Tibial nerve (tissue), 4 donors: ENCODE data around the gene DMKN.

Experiments used
- EP300 ChIP-seq, 2 donors: sonication (generic); formaldehyde crosslinking; IDR thresholded peaks; one replicate each; pipeline ENCODE4 v1.6.1; 2017; ENCODE audit warnings: antibody characterized with exemption in 2 of 2, mild to moderate bottlenecking in 1 of 2
- TF ChIP-seq, protein P1 (sequence below), 5 experiments: fragments of 200-600 bp in 3 of 5; fragments of 450-650 bp in 2 of 5; sonication (generic) in 3 of 5; IDR thresholded peaks; one replicate each; pipeline ENCODE4 v1.5.1; 2016 to 2019; ENCODE audit warnings: antibody characterized with exemption in 5 of 5, mild to moderate bottlenecking in 3 of 5, moderate library complexity in 2 of 5

GRCh38 chr19:35458731-35459391 is 54.6 kb downstream of the DMKN start:
- TF ChIP-seq, protein P1, sequence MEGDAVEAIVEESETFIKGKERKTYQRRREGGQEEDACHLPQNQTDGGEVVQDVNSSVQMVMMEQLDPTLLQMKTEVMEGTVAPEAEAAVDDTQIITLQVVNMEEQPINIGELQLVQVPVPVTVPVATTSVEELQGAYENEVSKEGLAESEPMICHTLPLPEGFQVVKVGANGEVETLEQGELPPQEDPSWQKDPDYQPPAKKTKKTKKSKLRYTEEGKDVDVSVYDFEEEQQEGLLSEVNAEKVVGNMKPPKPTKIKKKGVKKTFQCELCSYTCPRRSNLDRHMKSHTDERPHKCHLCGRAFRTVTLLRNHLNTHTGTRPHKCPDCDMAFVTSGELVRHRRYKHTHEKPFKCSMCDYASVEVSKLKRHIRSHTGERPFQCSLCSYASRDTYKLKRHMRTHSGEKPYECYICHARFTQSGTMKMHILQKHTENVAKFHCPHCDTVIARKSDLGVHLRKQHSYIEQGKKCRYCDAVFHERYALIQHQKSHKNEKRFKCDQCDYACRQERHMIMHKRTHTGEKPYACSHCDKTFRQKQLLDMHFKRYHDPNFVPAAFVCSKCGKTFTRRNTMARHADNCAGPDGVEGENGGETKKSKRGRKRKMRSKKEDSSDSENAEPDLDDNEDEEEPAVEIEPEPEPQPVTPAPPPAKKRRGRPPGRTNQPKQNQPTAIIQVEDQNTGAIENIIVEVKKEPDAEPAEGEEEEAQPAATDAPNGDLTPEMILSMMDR (IDR thresholded peaks at IDR 0.05) = no peak
- no peak for TF ChIP-seq EP300 (IDR thresholded peaks at IDR 0.05)
